Measurements from ENCODE around the gene PPP1R14D.

Gene PPP1R14D

GRCh38 chr15:40846841-40847222 is 18.3 kb upstream of the PPP1R14D start:
- Histone ChIP-seq H3K9ac (ENCODE audit: low read length) (peak overlapping the region; percentile 93), H3K36me3 (ENCODE audit: control insufficient read depth, insufficient read depth, low read length) (no peaks in the 10 kb centered on the region), H3K9me3 (ENCODE audit: control insufficient read depth, low read length) (no peaks in the 10 kb centered on the region), H3K4me3 (ENCODE audit: low read length) (peak overlapping the region; percentile 80), H3K27me3 (ENCODE audit: control insufficient read depth, insufficient read depth, low read length) (no peaks in the 10 kb centered on the region), H3K4me1 (ENCODE audit: control insufficient read depth, insufficient read depth, low read length) (peaks cover 32% of the 10 kb centered on the region)

GRCh38 chr15:40845511-40846284 is 17.2 kb upstream of the PPP1R14D start:
- peaks cover 32% of the 10 kb centered on the region for H3K4me1 ChIP-seq (ENCODE audit: control insufficient read depth, insufficient read depth, low read length)
- no peaks in the 10 kb centered on the region for H3K9me3 ChIP-seq (ENCODE audit: control insufficient read depth, low read length)
- no peaks in the 10 kb centered on the region for H3K36me3 ChIP-seq (ENCODE audit: control insufficient read depth, insufficient read depth, low read length)
- H3K4me3 ChIP-seq (ENCODE audit: low read length) = peak overlapping the region; percentile 80
- H3K9ac ChIP-seq (ENCODE audit: low read length) = peak overlapping the region; percentile 93
- no peaks in the 10 kb centered on the region for H3K27me3 ChIP-seq (ENCODE audit: control insufficient read depth, insufficient read depth, low read length)

GRCh38 chr15:40845036-40845435 is 16.5 kb upstream of the PPP1R14D start:
- H3K4me3 ChIP-seq (ENCODE audit: low read length) = peak overlapping the region; percentile 80
- no peaks in the 10 kb centered on the region for H3K27me3 ChIP-seq (ENCODE audit: control insufficient read depth, insufficient read depth, low read length)
- peaks cover 32% of the 10 kb centered on the region for H3K4me1 ChIP-seq (ENCODE audit: control insufficient read depth, insufficient read depth, low read length)
- H3K9me3 ChIP-seq (ENCODE audit: control insufficient read depth, low read length) = no peaks in the 10 kb centered on the region
- H3K36me3 ChIP-seq (ENCODE audit: control insufficient read depth, insufficient read depth, low read length) = no peaks in the 10 kb centered on the region
- H3K9ac ChIP-seq (ENCODE audit: low read length) = peak overlapping the region; percentile 93

GRCh38 chr15:40844696-40845030 is 16.2 kb upstream of the PPP1R14D start:
- Histone ChIP-seq H3K36me3 (ENCODE audit: control insufficient read depth, insufficient read depth, low read length) (no peaks in the 10 kb centered on the region), H3K27me3 (ENCODE audit: control insufficient read depth, insufficient read depth, low read length) (no peaks in the 10 kb centered on the region), H3K9ac (ENCODE audit: low read length) (peak overlapping the region; percentile 93), H3K4me3 (ENCODE audit: low read length) (peak overlapping the region; percentile 80), H3K9me3 (ENCODE audit: control insufficient read depth, low read length) (no peaks in the 10 kb centered on the region), H3K4me1 (ENCODE audit: control insufficient read depth, insufficient read depth, low read length) (peaks cover 32% of the 10 kb centered on the region)

GRCh38 chr15:40843885-40844695 is 15.6 kb upstream of the PPP1R14D start, which contains the start of gene SPINT1:
Gene SPINT1, plus strand, starts transcription at chr15:40844048. Its CDS starts 507 bp downstream, at chr15:40844555.
- Histone ChIP-seq H3K4me3 (ENCODE audit: low read length) (peak within 1 kb of the TSS; percentile 80), H3K36me3 (ENCODE audit: control insufficient read depth, insufficient read depth, low read length) (no peaks in the 10 kb centered on the region), H3K9ac (ENCODE audit: low read length) (peak within 1 kb of the TSS; percentile 93), H3K4me1 (ENCODE audit: control insufficient read depth, insufficient read depth, low read length) (peaks cover 32% of the 10 kb centered on the region), H3K27me3 (ENCODE audit: control insufficient read depth, insufficient read depth, low read length) (no peaks in the 10 kb centered on the region), H3K9me3 (ENCODE audit: control insufficient read depth, low read length) (no peaks in the 10 kb centered on the region)

GRCh38 chr15:40843261-40843884 is 14.9 kb upstream of the PPP1R14D start:
- Histone ChIP-seq H3K4me3 (ENCODE audit: low read length) (peak overlapping the region; percentile 28), H3K9me3 (ENCODE audit: control insufficient read depth, low read length) (no peaks in the 10 kb centered on the region), H3K9ac (ENCODE audit: low read length) (peak overlapping the region; percentile 93), H3K27me3 (ENCODE audit: control insufficient read depth, insufficient read depth, low read length) (no peaks in the 10 kb centered on the region), H3K4me1 (ENCODE audit: control insufficient read depth, insufficient read depth, low read length) (peaks cover 32% of the 10 kb centered on the region), H3K36me3 (ENCODE audit: control insufficient read depth, insufficient read depth, low read length) (no peaks in the 10 kb centered on the region)

GRCh38 chr15:40841741-40842140 is 13.2 kb upstream of the PPP1R14D start:
- Histone ChIP-seq H3K9me3 (ENCODE audit: control insufficient read depth, low read length) (no peaks in the 10 kb centered on the region), H3K9ac (ENCODE audit: low read length) (no peak overlapping the region), H3K4me3 (ENCODE audit: low read length) (no peak overlapping the region), H3K4me1 (ENCODE audit: control insufficient read depth, insufficient read depth, low read length) (peaks cover 16% of the 10 kb centered on the region), H3K36me3 (ENCODE audit: control insufficient read depth, insufficient read depth, low read length) (no peaks in the 10 kb centered on the region), H3K27me3 (ENCODE audit: control insufficient read depth, insufficient read depth, low read length) (no peaks in the 10 kb centered on the region)

- no peaks in the 10 kb centered on the region for H3K27me3 ChIP-seq (ENCODE audit: control insufficient read depth, insufficient read depth, low read length)
- no peak overlapping the region for H3K4me3 ChIP-seq (ENCODE audit: low read length)
- no peaks in the 10 kb centered on the region for H3K9me3 ChIP-seq (ENCODE audit: control insufficient read depth, low read length)
- H3K4me1 ChIP-seq (ENCODE audit: control insufficient read depth, insufficient read depth, low read length) = peaks cover 8% of the 10 kb centered on the region
- no peaks in the 10 kb centered on the region for H3K36me3 ChIP-seq (ENCODE audit: control insufficient read depth, insufficient read depth, low read length)
- H3K9ac ChIP-seq (ENCODE audit: low read length) = no peak overlapping the region
Measured at GRCh38 chr15:40838756-40839155, 10.2 kb upstream of the PPP1R14D start.

- Histone ChIP-seq H3K36me3 (ENCODE audit: control insufficient read depth, insufficient read depth, low read length) (no peaks in the 10 kb centered on the region), H3K4me1 (ENCODE audit: control insufficient read depth, insufficient read depth, low read length) (no peaks in the 10 kb centered on the region), H3K27me3 (ENCODE audit: control insufficient read depth, insufficient read depth, low read length) (no peaks in the 10 kb centered on the region), H3K9ac (ENCODE audit: low read length) (no peak overlapping the region), H3K9me3 (ENCODE audit: control insufficient read depth, low read length) (no peaks in the 10 kb centered on the region), H3K4me3 (ENCODE audit: low read length) (no peak overlapping the region)
Measured at GRCh38 chr15:40836020-40836419, 7.5 kb upstream of the PPP1R14D start.

GRCh38 chr15:40832903-40833302 is 4.4 kb upstream of the PPP1R14D start:
- H3K4me3 ChIP-seq (ENCODE audit: low read length) = no peak overlapping the region
- no peak overlapping the region for H3K9ac ChIP-seq (ENCODE audit: low read length)
- H3K9me3 ChIP-seq (ENCODE audit: control insufficient read depth, low read length) = no peaks in the 10 kb centered on the region
- no peaks in the 10 kb centered on the region for H3K27me3 ChIP-seq (ENCODE audit: control insufficient read depth, insufficient read depth, low read length)
- peaks cover 12% of the 10 kb centered on the region for H3K4me1 ChIP-seq (ENCODE audit: control insufficient read depth, insufficient read depth, low read length)
- H3K36me3 ChIP-seq (ENCODE audit: control insufficient read depth, insufficient read depth, low read length) = no peaks in the 10 kb centered on the region

- Histone ChIP-seq H3K4me3 (ENCODE audit: low read length) (no peak overlapping the region), H3K4me1 (ENCODE audit: control insufficient read depth, insufficient read depth, low read length) (peaks cover 12% of the 10 kb centered on the region), H3K27me3 (ENCODE audit: control insufficient read depth, insufficient read depth, low read length) (no peaks in the 10 kb centered on the region), H3K9ac (ENCODE audit: low read length) (no peak overlapping the region), H3K36me3 (ENCODE audit: control insufficient read depth, insufficient read depth, low read length) (no peaks in the 10 kb centered on the region), H3K9me3 (ENCODE audit: control insufficient read depth, low read length) (no peaks in the 10 kb centered on the region)
Measured at GRCh38 chr15:40831861-40832260, 3.4 kb upstream of the PPP1R14D start.

GRCh38 chr15:40830884-40831283 is 2.4 kb upstream of the PPP1R14D start:
- Histone ChIP-seq H3K4me3 (ENCODE audit: low read length) (no peak overlapping the region), H3K27me3 (ENCODE audit: control insufficient read depth, insufficient read depth, low read length) (no peaks in the 10 kb centered on the region)

More at GRCh38 chr15:40830884-40831283, 2.4 kb upstream of the PPP1R14D start:
- H3K36me3 ChIP-seq (ENCODE audit: control insufficient read depth, insufficient read depth, low read length) = no peaks in the 10 kb centered on the region
- no peaks in the 10 kb centered on the region for H3K9me3 ChIP-seq (ENCODE audit: control insufficient read depth, low read length)
- no peak overlapping the region for H3K9ac ChIP-seq (ENCODE audit: low read length)
- H3K4me1 ChIP-seq (ENCODE audit: control insufficient read depth, insufficient read depth, low read length) = peaks cover 21% of the 10 kb centered on the region
